RWPE2 (cell line): ENCODE results near the gene GRK5.
A peak's percentile ranks its signal among the peaks of the same experiment; 100 is the strongest.

Source experiments
- ATAC-seq: fragments of 200-7000 bp; cut with Tn5 transposase; 3 replicates; pipeline ENCODE4 v1.9.1; 2021; ENCODE audit warnings: low read depth
- DNase-seq: peaks from one replicate; pipeline ENCODE4 v3.0.0-alpha.2; 2020; ENCODE audit warnings: low spot score
- H3K27ac ChIP-seq: fragments of 450-650 bp; 2 replicates; pipeline ENCODE4 v1.5.1; 2017; ENCODE audit warnings: mild to moderate bottlenecking; ENCODE audit not compliant: poor library complexity, severe bottlenecking
- H3K27me3 ChIP-seq: fragments of 250-450 bp; sonication (Bioruptor Pico); 2 replicates; pipeline ENCODE4 v1.5.1; 2021; ENCODE audit warnings: mild to moderate bottlenecking, moderate library complexity; ENCODE audit not compliant: insufficient read depth, poor library complexity, severe bottlenecking
- H3K36me3 ChIP-seq: fragments of 250-450 bp; sonication (Bioruptor Pico); 2 replicates; pipeline ENCODE4 v1.5.1; 2020; ENCODE audit warnings: low read depth, mild to moderate bottlenecking, moderate library complexity
- H3K4me1 ChIP-seq: fragments of 250-450 bp; sonication (Bioruptor Pico); 2 replicates; pipeline ENCODE4 v1.5.1; 2021; ENCODE audit warnings: mild to moderate bottlenecking, moderate library complexity; ENCODE audit not compliant: insufficient read depth, poor library complexity, severe bottlenecking
- H3K4me3 ChIP-seq: fragments of 250-450 bp; sonication (Bioruptor Pico); 2 replicates; pipeline ENCODE4 v1.5.1; 2021; ENCODE audit warnings: mild to moderate bottlenecking, moderate library complexity; ENCODE audit not compliant: severe bottlenecking
- H3K9me3 ChIP-seq: fragments of 250-450 bp; sonication (Bioruptor Pico); 2 replicates; pipeline ENCODE4 v1.5.1; 2021; ENCODE audit warnings: mild to moderate bottlenecking, moderate library complexity; ENCODE audit not compliant: severe bottlenecking
- CTCF ChIP-seq: fragments of 450-650 bp; IDR thresholded peaks from one replicate; pipeline ENCODE4 v1.5.1; 2017; ENCODE audit warnings: mild to moderate bottlenecking, moderate library complexity; ENCODE audit not compliant: poor library complexity, severe bottlenecking

Gene GRK5

GRCh38 chr10:119207366-119207666, at the start of gene GRK5:
GRK5 (plus strand) TSS chr10:119207571; CDS start chr10:119207918, 347 bp downstream.
- Histone ChIP-seq H3K4me1 (peaks cover 19% of the 10 kb centered on the region), H3K4me3 (peak within 1 kb of the TSS; percentile 61), H3K27ac (peak within 1 kb of the TSS; percentile 72), H3K27me3 (no peaks in the 10 kb centered on the region), H3K36me3 (no peaks in the 10 kb centered on the region), H3K9me3 (no peaks in the 10 kb centered on the region)
- ATAC-seq (peak; percentile 82), DNase-seq (peak; percentile 91)
- TF ChIP-seq CTCF: no peak

- no peak for DNase-seq
- Histone ChIP-seq H3K4me3 (no peak overlapping the region), H3K36me3 (peaks cover 62% of the 10 kb centered on the region), H3K9me3 (no peaks in the 10 kb centered on the region), H3K27me3 (no peaks in the 10 kb centered on the region), H3K27ac (no peak overlapping the region), H3K4me1 (peaks cover 3% of the 10 kb centered on the region)
- ATAC-seq: no peak
- TF ChIP-seq CTCF: no peak
Measured at GRCh38 chr10:119159332-119159731, 48.0 kb upstream of the GRK5 start.

GRCh38 chr10:119161680-119162451, 45.5 kb upstream of the GRK5 start:
- no peak for TF ChIP-seq CTCF
- H3K9me3 ChIP-seq: no peaks in the 10 kb centered on the region
- peaks cover 5% of the 10 kb centered on the region for H3K4me1 ChIP-seq
- ATAC-seq (no peak), DNase-seq (no peak)
- no peak overlapping the region for H3K27ac ChIP-seq
- no peaks in the 10 kb centered on the region for H3K27me3 ChIP-seq
- H3K4me3 ChIP-seq: no peak overlapping the region
- H3K36me3 ChIP-seq: peaks cover 39% of the 10 kb centered on the region

- H3K9me3 ChIP-seq: no peaks in the 10 kb centered on the region
- H3K4me3 ChIP-seq: no peak overlapping the region
- no peak for TF ChIP-seq CTCF
- no peak overlapping the region for H3K27ac ChIP-seq
- H3K4me1 ChIP-seq: peaks cover 5% of the 10 kb centered on the region
- no peaks in the 10 kb centered on the region for H3K27me3 ChIP-seq
- no peak for DNase-seq
- no peak for ATAC-seq
- peaks cover 38% of the 10 kb centered on the region for H3K36me3 ChIP-seq
Measured at GRCh38 chr10:119162452-119163092, 44.8 kb upstream of the GRK5 start.
